Neuronal stem cell (in vitro differentiated cells): ENCODE data around the gene PHEX.

Source experiments
- DNase-seq: peaks from one replicate; pipeline ENCODE4 v3.0.0-alpha.2; 2013; ENCODE audit warnings: low spot score
- H2AFZ ChIP-seq: one replicate; pipeline ENCODE4 v1.6.1; 2013; ENCODE audit warnings: mild to moderate bottlenecking, low read length, inconsistent platforms
- H2AK5ac ChIP-seq: 2 replicates; pipeline ENCODE4 v1.6.1; 2013; ENCODE audit warnings: low read depth, mild to moderate bottlenecking, inconsistent platforms, low read length, moderate library complexity, mixed read lengths
- H2BK120ac ChIP-seq: 2 replicates; pipeline ENCODE4 v1.6.1; 2013; ENCODE audit warnings: low read depth, mild to moderate bottlenecking, inconsistent platforms, low read length, moderate library complexity, mixed read lengths
- H2BK12ac ChIP-seq: one replicate; pipeline ENCODE4 v1.6.1; 2013; ENCODE audit warnings: low read length, inconsistent platforms
- H2BK15ac ChIP-seq: 2 replicates; pipeline ENCODE4 v1.6.1; 2013; ENCODE audit warnings: mild to moderate bottlenecking, low read length, inconsistent platforms, mixed read lengths
- H2BK5ac ChIP-seq: one replicate; pipeline ENCODE4 v1.6.1; 2013; ENCODE audit warnings: inconsistent platforms, mild to moderate bottlenecking, low read length, moderate library complexity
- H3K14ac ChIP-seq: one replicate; pipeline ENCODE4 v1.6.1; 2013; ENCODE audit warnings: low read length, inconsistent platforms
- H3K18ac ChIP-seq: 2 replicates; pipeline ENCODE4 v1.6.1; 2013; ENCODE audit warnings: low read length, inconsistent platforms
- H3K23ac ChIP-seq: 2 replicates; pipeline ENCODE4 v1.6.1; 2013; ENCODE audit warnings: low read depth, mild to moderate bottlenecking, mixed read lengths, low read length, inconsistent platforms; ENCODE audit not compliant: poor library complexity
- H3K27ac ChIP-seq: replicated peaks from 3 replicates; pipeline ENCODE4 v1.5.1; 2013; ENCODE audit warnings: low read length, inconsistent platforms
- H3K27me3 ChIP-seq, 3 experiments: 2 replicates each; pipeline ENCODE4 v1.6.1; 2013; ENCODE audit warnings: low read length in 3 of 3, mild to moderate bottlenecking in 2 of 3, inconsistent platforms in 1 of 3, low read depth in 1 of 3, mixed read lengths in 1 of 3, moderate library complexity in 1 of 3; ENCODE audit not compliant: control insufficient read depth in 3 of 3, insufficient read depth in 3 of 3
- H3K36me3 ChIP-seq, 2 donors: replicated peaks in 1 of 2; 2 replicates each; pipeline ENCODE4 v1.6.1; 2013; ENCODE audit warnings: low read length in 2 of 2; ENCODE audit not compliant: control insufficient read depth in 2 of 2, insufficient read depth in 2 of 2
- H3K4ac ChIP-seq: 2 replicates; pipeline ENCODE4 v1.6.1; 2013; ENCODE audit warnings: inconsistent platforms, mild to moderate bottlenecking, low read length, moderate library complexity
- H3K4me1 ChIP-seq, 2 donors: 1 replicate in 1 of 2; 2 replicates in 1 of 2; pipeline ENCODE4 v1.6.1; 2013; ENCODE audit warnings: low read length in 2 of 2, low read depth in 1 of 2; ENCODE audit not compliant: control insufficient read depth in 2 of 2, insufficient read depth in 1 of 2
- H3K4me2 ChIP-seq: one replicate; pipeline ENCODE4 v1.6.1; 2013; ENCODE audit warnings: mild to moderate bottlenecking, low read length, inconsistent platforms; ENCODE audit not compliant: insufficient read depth, poor library complexity, severe bottlenecking
- H3K4me3 ChIP-seq, 2 donors: 2 replicates each; pipeline ENCODE4 v1.5.1; 2013; ENCODE audit warnings: low read length in 2 of 2, mild to moderate bottlenecking in 2 of 2, inconsistent platforms in 1 of 2, moderate library complexity in 1 of 2
- H3K79me1 ChIP-seq: one replicate; pipeline ENCODE4 v1.6.1; 2013; ENCODE audit warnings: low read depth, mild to moderate bottlenecking, inconsistent platforms, low read length, moderate library complexity
- H3K9ac ChIP-seq: one replicate; pipeline ENCODE4 v1.6.1; 2013; ENCODE audit warnings: mild to moderate bottlenecking, low read depth, low read length, inconsistent platforms; ENCODE audit not compliant: poor library complexity
- H3K9me3 ChIP-seq, 2 donors: replicated peaks in 1 of 2; 2 replicates each; pipeline versions ENCODE3 to v1.6.1; 2013; ENCODE audit warnings: low read length in 2 of 2, mild to moderate bottlenecking in 2 of 2, inconsistent platforms in 1 of 2, low read depth in 1 of 2, mixed read lengths in 1 of 2, moderate library complexity in 1 of 2; ENCODE audit not compliant: control insufficient read depth in 2 of 2, insufficient read depth in 1 of 2
- H4K8ac ChIP-seq: one replicate; pipeline ENCODE4 v1.6.1; 2013; ENCODE audit warnings: low read depth, mild to moderate bottlenecking, inconsistent platforms, low read length, moderate library complexity
- H4K91ac ChIP-seq: one replicate; pipeline ENCODE4 v1.6.1; 2013; ENCODE audit warnings: low read length, low read depth, mild to moderate bottlenecking, inconsistent platforms; ENCODE audit not compliant: poor library complexity
- WGBS, 2 donors: extraction: QIAGEN DNeasy Blood & Tissue Kit; methylation state at CpG; one replicate each; pipeline ENCODE4 v1.1.7; 2013; ENCODE audit warnings: missing lambda C conversion rate in 2 of 2, mixed read lengths in 1 of 2; ENCODE audit not compliant: insufficient read length in 2 of 2, insufficient replicate concordance in 1 of 2; ENCODE audit errors: extremely low coverage in 2 of 2; 5-methylcytosine and 5-hydroxymethylcytosine counted together

The PHEX gene

DNA sequence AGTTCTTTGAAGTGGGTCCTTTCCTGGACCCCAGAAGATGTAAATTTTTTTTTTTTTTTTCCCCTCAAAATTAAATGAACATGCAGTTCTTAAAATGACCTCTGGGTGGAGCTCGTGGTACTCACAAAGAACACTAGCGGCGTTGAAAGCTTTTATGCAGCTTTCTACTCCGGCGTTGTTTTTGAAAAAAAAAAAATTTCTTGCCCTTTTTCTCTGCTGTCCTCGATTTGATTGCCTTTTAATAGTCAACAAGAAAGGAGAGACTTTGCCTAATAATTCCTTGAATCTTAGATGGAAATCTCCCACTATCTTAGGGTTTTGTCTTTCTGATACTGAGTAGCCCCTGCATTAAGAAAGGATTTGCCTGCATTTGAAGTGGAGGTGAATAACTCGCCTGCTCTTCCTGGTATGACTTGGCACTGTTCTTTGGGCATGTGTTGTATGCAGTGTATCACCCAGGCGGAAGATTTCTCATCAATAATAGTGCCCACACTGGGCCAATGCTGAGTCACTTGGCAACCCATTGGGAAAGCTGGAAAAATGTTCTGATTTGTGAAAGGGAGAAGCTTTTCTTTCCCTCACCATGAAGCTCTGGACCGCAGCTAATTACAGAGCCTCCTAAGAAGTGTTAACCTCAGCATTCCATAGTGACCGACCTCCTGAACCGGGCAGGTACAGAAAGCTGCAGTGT lies 104.0 kb downstream of the PHEX start:
- H2AK5ac ChIP-seq = no peak overlapping the region
- no peak overlapping the region for H3K27ac ChIP-seq
- no peak overlapping the region for H4K91ac ChIP-seq
- no peak overlapping the region for H3K23ac ChIP-seq
- H3K4me1 ChIP-seq = peaks cover 2 to 12% of the 10 kb centered on the region in 2 donors
- H2BK5ac ChIP-seq = no peak overlapping the region
- no peak overlapping the region for H3K14ac ChIP-seq
- no CpG with 5 or more reads among the region's 11 CpGs for WGBS, 2 donors
- H3K4ac ChIP-seq = no peak overlapping the region
- H4K8ac ChIP-seq = no peak overlapping the region
- H3K36me3 ChIP-seq = no peaks in the 10 kb centered on the region
- H3K18ac ChIP-seq = no peak overlapping the region
- no peak overlapping the region for H3K9ac ChIP-seq
- H3K4me2 ChIP-seq = no peak overlapping the region
- no peaks in the 10 kb centered on the region for H3K79me1 ChIP-seq
- no peaks in the 10 kb centered on the region for H3K27me3 ChIP-seq
- H2BK12ac ChIP-seq = no peak overlapping the region
- no peak overlapping the region for H2BK15ac ChIP-seq
- H3K4me3 ChIP-seq = no peak overlapping the region
- peak; percentile 42 for DNase-seq
- no peak overlapping the region for H2BK120ac ChIP-seq
- peak overlapping the region; percentile 75 for H2AFZ ChIP-seq
- no peaks in the 10 kb centered on the region for H3K9me3 ChIP-seq

DNA sequence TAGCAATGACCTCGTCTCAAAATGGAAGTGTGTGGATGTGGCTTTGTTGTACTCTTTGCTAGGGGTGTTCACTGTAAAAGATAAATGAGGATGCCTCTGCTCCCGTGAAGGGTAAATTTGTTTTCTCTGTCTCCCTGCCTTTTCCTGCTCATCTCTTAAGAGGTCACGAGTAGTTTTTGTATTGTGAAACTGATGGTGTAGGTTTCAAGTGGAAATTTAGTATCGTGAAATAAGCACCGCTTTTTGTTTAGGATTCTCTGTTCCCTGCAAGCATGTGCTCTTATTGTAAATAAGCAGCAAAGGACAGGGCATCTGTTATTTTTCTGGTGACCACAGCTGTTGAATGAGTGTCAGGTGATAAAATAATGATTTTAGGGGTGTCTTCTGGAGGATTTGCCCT lies 104.6 kb downstream of the PHEX start:
- Histone ChIP-seq H2BK12ac (no peak overlapping the region), H3K4me3 (no peak overlapping the region), H4K8ac (no peak overlapping the region), H3K4me2 (no peak overlapping the region), H3K4ac (no peak overlapping the region), H3K18ac (no peak overlapping the region), H3K4me1 (peaks cover 2 to 12% of the 10 kb centered on the region in 2 donors), H2BK120ac (no peak overlapping the region), H4K91ac (no peak overlapping the region), H3K9me3 (no peaks in the 10 kb centered on the region), H3K27ac (no peak overlapping the region), H3K27me3 (no peaks in the 10 kb centered on the region), H3K14ac (no peak overlapping the region), H2AFZ (peak overlapping the region; percentile 75), H2AK5ac (no peak overlapping the region), H3K36me3 (no peaks in the 10 kb centered on the region), H2BK15ac (no peak overlapping the region), H2BK5ac (no peak overlapping the region), H3K79me1 (no peaks in the 10 kb centered on the region), H3K9ac (no peak overlapping the region), H3K23ac (no peak overlapping the region)
- WGBS, 2 donors = no CpG with 5 or more reads among the region's 5 CpGs
- no peak for DNase-seq

DNA sequence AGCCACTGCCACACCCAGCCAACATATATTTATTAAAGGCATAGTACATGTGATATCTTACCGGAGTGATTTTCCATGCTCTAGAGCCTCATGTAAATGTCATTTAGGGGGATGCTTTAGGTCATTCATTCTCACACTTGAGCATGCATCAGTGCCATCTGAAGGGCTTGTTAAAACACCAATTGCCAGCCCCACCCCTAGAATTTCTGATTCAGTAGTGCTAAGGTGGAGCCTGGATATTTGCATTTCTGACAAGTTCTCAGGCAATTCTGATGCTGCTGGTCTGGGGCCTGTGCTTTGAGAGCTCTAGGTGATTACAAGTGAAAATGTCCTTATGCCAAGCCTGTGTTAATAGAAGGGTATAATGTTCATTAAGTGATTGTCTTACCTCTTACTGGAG lies 107.7 kb downstream of the PHEX start:
- no peak for DNase-seq
- Histone ChIP-seq H3K36me3 (no peaks in the 10 kb centered on the region), H2BK15ac (no peak overlapping the region), H3K9ac (no peak overlapping the region), H2BK120ac (no peak overlapping the region), H3K27me3 (no peaks in the 10 kb centered on the region), H3K4me1 (peaks cover 2 to 10% of the 10 kb centered on the region in 2 donors), H3K9me3 (no peaks in the 10 kb centered on the region), H3K79me1 (no peaks in the 10 kb centered on the region), H3K27ac (no peak overlapping the region), H3K23ac (no peak overlapping the region), H3K4me2 (no peak overlapping the region), H4K91ac (no peak overlapping the region), H3K14ac (no peak overlapping the region), H4K8ac (no peak overlapping the region), H2AK5ac (no peak overlapping the region), H3K4me3 (no peak overlapping the region), H3K4ac (no peak overlapping the region), H2BK5ac (no peak overlapping the region), H2AFZ (no peak overlapping the region), H2BK12ac (no peak overlapping the region), H3K18ac (no peak overlapping the region)
- no CpG with 5 or more reads among the region's 1 CpG for WGBS, 2 donors

DNA sequence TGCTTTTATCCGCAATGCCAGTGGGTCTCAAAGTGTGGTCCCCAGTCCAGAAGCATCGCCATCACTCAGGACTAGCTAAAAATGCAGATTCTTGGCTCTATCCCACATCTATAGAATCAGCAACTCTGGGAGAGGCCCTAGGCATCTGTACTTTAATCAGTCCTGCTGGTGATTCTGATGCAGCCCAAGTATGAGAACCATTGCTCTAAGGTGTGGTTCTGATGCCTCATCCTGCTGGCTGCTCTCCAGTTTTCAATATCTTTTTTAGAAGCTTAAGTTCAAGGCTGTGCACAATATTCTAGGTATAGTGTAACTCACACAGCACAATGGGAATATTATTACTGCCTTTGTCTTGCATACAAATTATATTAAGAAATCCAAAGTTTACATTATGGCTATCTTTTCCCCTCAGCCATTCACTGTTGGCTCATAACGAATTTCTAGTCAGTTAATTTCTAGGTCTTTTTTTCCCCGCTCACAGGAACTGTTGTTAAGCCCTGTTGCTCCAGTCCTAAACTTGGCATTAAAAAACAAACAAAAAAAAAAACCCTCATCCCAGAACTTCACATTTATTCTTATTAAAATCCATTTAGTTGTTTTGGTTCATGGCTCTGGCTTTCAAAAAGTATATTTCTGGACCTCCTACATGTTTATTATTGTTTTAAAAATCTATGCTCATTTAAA lies 109.1 kb downstream of the PHEX start:
- H4K8ac ChIP-seq = no peak overlapping the region
- no peak overlapping the region for H3K14ac ChIP-seq

More for the DNA sequence above, 109.1 kb downstream of the PHEX start:
- H2BK120ac ChIP-seq = no peak overlapping the region
- no peak overlapping the region for H2BK12ac ChIP-seq
- no peak overlapping the region for H2AK5ac ChIP-seq
- H3K27ac ChIP-seq = no peak overlapping the region
- no peak overlapping the region for H3K4me3 ChIP-seq
- no peak overlapping the region for H2AFZ ChIP-seq
- no peak for DNase-seq
- H3K4me1 ChIP-seq = peaks cover 0 to 1% of the 10 kb centered on the region in 2 donors
- no peak overlapping the region for H3K4me2 ChIP-seq
- no peak overlapping the region for H3K18ac ChIP-seq
- H3K27me3 ChIP-seq = no peaks in the 10 kb centered on the region
- H3K36me3 ChIP-seq = no peaks in the 10 kb centered on the region
- H2BK15ac ChIP-seq = no peak overlapping the region
- H4K91ac ChIP-seq = no peak overlapping the region
- no CpG with 5 or more reads among the region's 4 CpGs for WGBS, 2 donors
- no peaks in the 10 kb centered on the region for H3K79me1 ChIP-seq
- H3K9ac ChIP-seq = no peak overlapping the region
- H3K9me3 ChIP-seq = no peaks in the 10 kb centered on the region
- H3K4ac ChIP-seq = no peak overlapping the region
- H3K23ac ChIP-seq = no peak overlapping the region
- no peak overlapping the region for H2BK5ac ChIP-seq
